BJ (cell line): ENCODE data around the gene TFF1. TPM values are rescaled to one million over a fixed set of nuclear protein-coding genes. Genes with fewer than 3 reads are reported as not detected.
"Not testable (repeated sequence)": the region's sequence is repeated elsewhere in the genome, so short reads cannot be mapped to it uniquely, and the experiment has no call there.

Source experiments
- CTCF ChIA-PET: fragments of 350-600 bp; formaldehyde crosslinking; extraction: SDS; loops from one replicate; lab custom pipeline; 2021; ENCODE audit warnings: antibody characterized with exemption, inconsistent platforms; lab: Yijun Ruan, JAX
- POLR2A ChIA-PET: fragments of 300-600 bp; sonication (Branson Sonifier 250); formaldehyde crosslinking; extraction: SDS; loops from one replicate; lab custom pipeline; 2021; ENCODE audit warnings: antibody characterized with exemption; lab: Charles Lee
- DNase-seq: peaks from one replicate; pipeline ENCODE4 v3.0.0-alpha.2; 2011; ENCODE audit warnings: low read depth
- H3K27me3 ChIP-seq: 2 replicates; pipeline ENCODE4 v1.6.0; 2011; ENCODE audit warnings: low read length; ENCODE audit not compliant: control insufficient read depth, insufficient read depth
- H3K36me3 ChIP-seq: 2 replicates; pipeline ENCODE4 v1.5.1; 2011; ENCODE audit warnings: low read length; ENCODE audit not compliant: control insufficient read depth, insufficient read depth
- H3K4me3 ChIP-seq: 2 replicates; pipeline ENCODE4 v1.5.1; 2011; ENCODE audit warnings: low read depth, mild to moderate bottlenecking, control low read depth, low read length
- polyA plus RNA-seq: library from polyadenylated mRNA; depleted of rRNA; stranded (reverse); fragments of >200 nt; gene quantifications from 2 replicates; pipeline ENCODE4 v1.2.3, GENCODE V29; 2011
- TF ChIP-seq, protein P1 (sequence below): IDR thresholded peaks from 2 replicates; pipeline ENCODE4 v1.5.1; 2011; ENCODE audit warnings: low read depth, mild to moderate bottlenecking, control low read depth, inconsistent platforms, low read length, moderate library complexity; ENCODE audit not compliant: insufficient read depth

TFF1 gene
- polyA plus RNA-seq, 1 experiment, result not detected

DNA sequence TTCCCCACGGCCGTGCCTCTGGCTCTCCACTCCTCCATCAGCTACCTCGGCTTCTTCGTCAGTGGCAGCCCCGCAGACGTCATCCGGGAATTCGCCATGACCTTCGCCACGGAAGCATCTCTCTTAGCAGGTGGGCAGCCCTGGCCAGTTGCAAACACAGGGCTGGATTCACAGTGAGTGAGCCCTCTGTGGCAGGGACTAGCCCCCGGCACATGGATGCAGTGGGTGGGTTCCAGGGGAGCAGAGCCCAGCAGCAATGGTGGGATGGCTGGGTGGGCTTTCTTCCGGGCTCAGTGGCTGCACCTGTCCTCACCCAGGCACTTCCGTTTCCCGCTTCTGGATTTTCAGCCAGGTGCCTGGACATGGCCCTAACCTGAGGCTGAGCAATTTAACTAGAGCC, 46.8 kb upstream of the TFF1 start:
- no peaks in the 10 kb centered on the region for H3K27me3 ChIP-seq
- CTCF ChIA-PET, result no interaction called here
- H3K4me3 ChIP-seq, result no peak overlapping the region
- no peaks in the 10 kb centered on the region for H3K36me3 ChIP-seq
- DNase-seq, result no peak
- TF ChIP-seq, protein P1, sequence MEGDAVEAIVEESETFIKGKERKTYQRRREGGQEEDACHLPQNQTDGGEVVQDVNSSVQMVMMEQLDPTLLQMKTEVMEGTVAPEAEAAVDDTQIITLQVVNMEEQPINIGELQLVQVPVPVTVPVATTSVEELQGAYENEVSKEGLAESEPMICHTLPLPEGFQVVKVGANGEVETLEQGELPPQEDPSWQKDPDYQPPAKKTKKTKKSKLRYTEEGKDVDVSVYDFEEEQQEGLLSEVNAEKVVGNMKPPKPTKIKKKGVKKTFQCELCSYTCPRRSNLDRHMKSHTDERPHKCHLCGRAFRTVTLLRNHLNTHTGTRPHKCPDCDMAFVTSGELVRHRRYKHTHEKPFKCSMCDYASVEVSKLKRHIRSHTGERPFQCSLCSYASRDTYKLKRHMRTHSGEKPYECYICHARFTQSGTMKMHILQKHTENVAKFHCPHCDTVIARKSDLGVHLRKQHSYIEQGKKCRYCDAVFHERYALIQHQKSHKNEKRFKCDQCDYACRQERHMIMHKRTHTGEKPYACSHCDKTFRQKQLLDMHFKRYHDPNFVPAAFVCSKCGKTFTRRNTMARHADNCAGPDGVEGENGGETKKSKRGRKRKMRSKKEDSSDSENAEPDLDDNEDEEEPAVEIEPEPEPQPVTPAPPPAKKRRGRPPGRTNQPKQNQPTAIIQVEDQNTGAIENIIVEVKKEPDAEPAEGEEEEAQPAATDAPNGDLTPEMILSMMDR, result no peak
- POLR2A ChIA-PET, result no interaction called here

DNA sequence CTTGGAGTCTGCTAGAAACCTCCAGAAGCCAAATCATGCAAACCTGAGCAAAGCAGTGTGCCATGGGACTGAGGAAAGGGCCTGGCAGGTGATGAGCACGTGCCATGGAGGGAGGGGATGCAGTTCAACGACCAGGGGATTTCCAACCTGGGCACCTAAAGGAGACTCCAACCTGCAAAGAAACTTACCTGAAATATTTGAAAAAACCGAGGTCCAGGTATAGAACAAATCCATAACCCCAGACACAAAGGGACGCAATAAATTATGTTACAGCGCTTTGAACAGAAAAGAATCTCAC, 46.2 kb upstream of the TFF1 start:
- TF ChIP-seq, protein P1, result no peak
- DNase-seq, result no peak
- POLR2A ChIA-PET, result no interaction called here
- H3K4me3 ChIP-seq, result no peak overlapping the region
- CTCF ChIA-PET, result no interaction called here
- H3K36me3 ChIP-seq, result no peaks in the 10 kb centered on the region
- no peaks in the 10 kb centered on the region for H3K27me3 ChIP-seq

DNA sequence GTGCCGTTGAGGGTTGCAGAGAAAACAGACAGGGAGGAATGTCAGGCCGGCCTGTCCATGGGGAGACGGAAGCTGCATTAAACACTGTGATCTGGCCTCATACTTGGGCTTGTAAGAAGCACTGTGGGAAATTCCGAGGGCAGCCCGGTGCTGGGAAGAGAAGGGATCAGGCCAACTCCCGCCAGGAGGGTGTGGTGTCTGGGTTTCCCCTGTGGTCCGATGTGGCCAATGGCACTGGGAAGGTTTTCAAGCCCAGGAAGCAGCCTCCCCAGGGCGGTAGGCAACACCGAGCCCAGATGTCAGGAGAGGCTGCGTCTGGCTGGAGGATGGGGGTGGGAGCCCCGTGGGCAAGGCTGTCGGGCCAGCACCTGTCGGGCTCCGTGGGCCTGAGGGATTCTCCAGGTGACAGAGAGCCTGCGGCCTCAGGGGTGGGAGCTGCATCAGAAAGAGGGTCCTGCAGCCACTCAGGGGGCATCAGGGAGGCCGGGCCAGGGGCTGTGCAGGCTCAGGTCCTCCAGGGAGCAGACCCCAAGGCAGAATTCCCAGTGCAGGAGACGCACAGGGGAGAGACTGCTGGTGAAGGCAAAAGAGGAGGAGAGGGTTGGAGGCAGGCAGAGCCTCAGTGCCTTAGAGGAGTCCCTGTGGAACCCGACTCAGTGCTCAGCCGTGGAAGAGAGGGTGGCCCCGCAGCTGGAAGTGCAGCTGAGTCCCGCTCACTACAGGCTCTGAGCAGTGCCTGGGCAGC, 45.7 kb upstream of the TFF1 start:
- Histone ChIP-seq H3K27me3 (no peaks in the 10 kb centered on the region), H3K4me3 (no peak overlapping the region), H3K36me3 (no peaks in the 10 kb centered on the region)
- TF ChIP-seq, protein P1, result no peak
- CTCF ChIA-PET, result no interaction called here
- POLR2A ChIA-PET, result no interaction called here
- no peak for DNase-seq

DNA sequence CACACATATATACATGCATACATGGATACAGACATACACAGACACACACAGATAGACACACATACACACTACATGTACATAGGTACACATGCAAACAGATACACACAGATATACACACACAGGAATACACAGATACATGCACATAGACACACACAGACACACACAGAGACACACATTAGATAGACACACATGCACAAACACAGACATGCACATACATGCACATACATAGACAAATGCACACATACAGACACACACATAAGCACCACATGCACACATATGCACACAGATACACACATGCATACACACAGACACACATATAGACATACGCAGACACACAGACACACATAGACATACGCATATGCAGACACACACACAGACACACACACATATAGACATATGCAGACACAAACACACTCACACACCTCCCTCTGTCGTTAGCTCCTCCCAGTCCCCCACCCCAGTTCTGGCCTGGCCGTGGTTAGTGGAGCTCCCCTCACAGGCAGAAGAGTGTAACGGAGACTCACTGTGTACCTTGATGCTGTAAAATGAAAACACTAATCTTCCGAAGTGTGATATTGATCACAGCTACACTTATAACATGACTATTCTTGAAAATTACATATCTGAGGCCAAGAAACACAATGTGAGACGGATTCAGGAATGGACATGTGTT, 45.0 kb upstream of the TFF1 start:
- no peak for DNase-seq
- no peaks in the 10 kb centered on the region for H3K27me3 ChIP-seq
- no peaks in the 10 kb centered on the region for H3K36me3 ChIP-seq
- POLR2A ChIA-PET, result no interaction called here
- no peak overlapping the region for H3K4me3 ChIP-seq
- CTCF ChIA-PET, result no interaction called here
- TF ChIP-seq, protein P1, result no peak

DNA sequence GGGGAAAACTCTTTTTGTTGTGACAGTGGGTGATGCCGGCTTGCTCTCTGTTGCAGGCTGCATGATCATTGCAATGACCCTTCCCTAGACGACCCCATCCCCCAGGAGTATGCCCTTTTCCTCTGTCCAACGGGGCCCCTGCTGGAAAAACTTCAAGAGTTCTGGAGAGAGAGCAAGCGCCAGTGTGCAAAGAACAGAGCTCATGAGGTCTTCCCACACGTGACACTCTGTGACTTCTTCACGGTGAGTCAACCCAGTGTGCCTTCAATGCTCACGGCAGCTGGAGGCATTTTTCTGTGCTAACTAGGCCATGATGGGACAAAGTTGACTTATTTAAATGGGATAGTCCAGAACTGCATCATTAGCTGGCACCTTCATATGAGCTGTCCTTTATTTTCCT, 43.0 kb upstream of the TFF1 start:
- H3K36me3 ChIP-seq, result no peaks in the 10 kb centered on the region
- ChIA-PET CTCF (interaction anchor here (1.1 kb wide), 1 partner anchor 11 kb away, joined by 3 read pairs; no protein-coding TSS in a partner anchor), POLR2A (no interaction called here)
- DNase-seq, result no peak
- no peaks in the 10 kb centered on the region for H3K27me3 ChIP-seq
- H3K4me3 ChIP-seq, result no peak overlapping the region
- TF ChIP-seq, protein P1, result no peak

DNA sequence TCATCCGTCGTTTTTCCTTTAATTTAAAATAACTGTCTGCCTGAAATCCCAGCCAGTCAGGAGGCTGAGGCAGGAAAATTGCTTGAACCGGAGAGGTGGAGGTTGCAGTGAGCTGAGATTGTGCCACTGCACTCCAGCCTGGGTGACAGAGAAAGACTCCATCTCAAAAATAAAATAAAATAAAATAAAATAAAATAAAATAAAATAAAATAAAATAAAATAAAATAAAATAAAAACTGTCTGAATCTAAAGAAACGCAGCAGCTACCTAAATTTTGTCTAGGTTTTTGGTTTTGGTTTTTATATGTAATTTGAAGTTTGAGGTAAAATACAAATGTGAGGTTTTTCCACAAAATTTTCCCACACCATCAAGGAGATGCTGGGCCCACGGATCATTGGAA, 42.4 kb upstream of the TFF1 start:
- DNase-seq, H3K36me3 ChIP-seq, H3K4me3 ChIP-seq, CTCF ChIA-PET, POLR2A ChIA-PET, H3K27me3 ChIP-seq: not testable (repeated sequence)
